Gastrocnemius medialis (tissue), 4 donors: ENCODE measurements around the gene C17orf67.

Source experiments
- CTCF ChIP-seq, 5 experiments: fragments of 450-650 bp in 3 of 5; fragments of 200-600 bp in 2 of 5; sonication (generic) in 2 of 5; IDR thresholded peaks in 4 of 5; conservative IDR thresholded peaks in 1 of 5; 1 replicate in 4 of 5; 2 replicates in 1 of 5; pipeline ENCODE4 v1.5.1; 2016 to 2019; ENCODE audit warnings: antibody characterized with exemption in 5 of 5, mild to moderate bottlenecking in 3 of 5, moderate library complexity in 3 of 5
- POLR2A ChIP-seq, 2 donors: fragments of 450-650 bp; IDR thresholded peaks; one replicate each; pipeline ENCODE4 v1.6.1; 2017; ENCODE audit warnings: antibody characterized with exemption in 2 of 2, mild to moderate bottlenecking in 2 of 2, moderate library complexity in 2 of 2

DNA sequence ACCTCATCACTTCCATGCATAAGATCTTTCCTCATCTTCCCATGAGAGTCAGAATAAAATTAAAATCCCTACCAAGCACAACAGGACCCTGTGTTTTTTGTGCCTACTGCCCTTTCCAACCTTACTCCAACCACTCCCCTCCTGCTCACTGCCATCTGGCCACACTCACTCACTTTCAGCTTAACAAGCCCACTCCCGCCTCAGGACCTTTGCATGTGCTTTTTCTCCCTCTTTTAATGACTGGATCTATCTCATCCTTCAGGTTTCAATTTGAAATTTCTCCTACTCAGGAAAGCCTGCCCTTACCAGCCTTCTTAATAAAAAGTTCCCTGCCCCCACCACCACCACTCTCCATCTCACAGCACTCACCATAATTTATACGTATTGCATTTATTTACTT is 14.7 kb downstream of the C17orf67 start:
- TF ChIP-seq POLR2A (IDR thresholded peaks at IDR 0.05) (no peak), CTCF (IDR thresholded peaks at IDR 0.05 in 4 of 5, conservative IDR thresholded peaks at IDR 0.05 in 1 of 5) (no peak)
